Measurements from ENCODE around the gene GAS6.

- TF ChIP-seq POLR2A (IDR thresholded peaks at IDR 0.05) (no peak), CTCF (IDR thresholded peaks at IDR 0.05) (no peak)
These were observed 31.7 kb downstream of the GAS6 start for GRCh38 chr13:113832205-113832604.
